Ammon's horn (tissue), 1 donor: Measurements from ENCODE around the gene OR1I1.
"Not testable (repeated sequence)": the region's sequence is repeated elsewhere in the genome, so short reads cannot be mapped to it uniquely, and the experiment has no call there.

Source experiments
- DNase-seq: peaks from one replicate; pipeline ENCODE4 v3.0.0-alpha.2; 2016; ENCODE audit warnings: low spot score

Gene OR1I1, protein sequence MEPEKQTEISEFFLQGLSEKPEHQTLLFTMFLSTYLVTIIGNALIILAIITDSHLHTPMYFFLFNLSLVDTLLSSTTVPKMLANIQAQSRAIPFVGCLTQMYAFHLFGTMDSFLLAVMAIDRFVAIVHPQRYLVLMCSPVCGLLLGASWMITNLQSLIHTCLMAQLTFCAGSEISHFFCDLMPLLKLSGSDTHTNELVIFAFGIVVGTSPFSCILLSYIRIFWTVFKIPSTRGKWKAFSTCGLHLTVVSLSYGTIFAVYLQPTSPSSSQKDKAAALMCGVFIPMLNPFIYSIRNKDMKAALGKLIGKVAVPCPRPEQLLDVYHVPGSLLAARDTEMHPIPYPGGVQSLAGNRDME

GRCh38 chr19:15081911-15082310, at the start of gene OR1I1:
TSS of gene OR1I1 (plus strand) at chr19:15082211. CDS start at chr19:15087066, 4,855 bp downstream.
- DNase-seq, result no peak

GRCh38 chr19:15035795-15036311, 46.2 kb upstream of the OR1I1 start:
- DNase-seq, result no peak

DNA sequence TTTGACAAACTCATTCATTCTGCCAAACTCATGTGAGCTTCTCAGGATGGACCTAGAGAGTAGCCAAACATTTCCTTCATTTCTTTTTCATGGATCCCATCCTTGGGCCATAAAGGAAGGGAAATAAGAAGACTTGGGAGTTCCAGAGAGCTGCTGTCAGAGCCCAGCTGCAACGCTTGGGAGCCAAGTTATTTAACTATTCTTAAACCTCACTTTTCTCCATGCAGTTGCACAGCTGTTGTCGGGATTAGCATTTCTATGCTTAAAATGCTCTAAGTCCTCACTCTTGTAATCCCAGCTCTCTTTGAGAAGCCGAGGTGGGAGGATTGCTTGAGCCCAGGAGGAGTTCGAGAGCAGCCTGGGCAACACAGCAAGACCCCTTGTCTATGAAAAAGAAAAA, 44.4 kb upstream of the OR1I1 start:
- DNase-seq, result no peak

DNA sequence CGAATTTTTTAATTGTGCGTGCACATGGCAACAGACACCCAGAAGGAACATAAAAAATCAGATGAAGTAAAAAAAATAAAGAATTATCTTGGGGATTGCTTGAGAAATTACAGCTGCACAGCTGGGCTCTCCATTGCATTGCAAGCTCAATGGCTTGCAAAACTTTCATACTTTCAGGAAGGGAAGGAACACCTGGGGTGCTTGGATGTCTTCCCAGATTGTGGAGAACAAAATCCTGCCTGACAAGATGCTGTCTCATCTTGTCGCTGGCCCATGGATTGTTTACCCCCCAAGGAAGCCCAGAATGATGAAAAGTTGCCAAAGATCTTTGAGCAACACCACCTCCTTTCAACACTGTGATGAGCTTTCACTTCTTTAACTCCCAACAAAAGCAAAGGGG, 43.7 kb upstream of the OR1I1 start:
- DNase-seq, result no peak

DNA sequence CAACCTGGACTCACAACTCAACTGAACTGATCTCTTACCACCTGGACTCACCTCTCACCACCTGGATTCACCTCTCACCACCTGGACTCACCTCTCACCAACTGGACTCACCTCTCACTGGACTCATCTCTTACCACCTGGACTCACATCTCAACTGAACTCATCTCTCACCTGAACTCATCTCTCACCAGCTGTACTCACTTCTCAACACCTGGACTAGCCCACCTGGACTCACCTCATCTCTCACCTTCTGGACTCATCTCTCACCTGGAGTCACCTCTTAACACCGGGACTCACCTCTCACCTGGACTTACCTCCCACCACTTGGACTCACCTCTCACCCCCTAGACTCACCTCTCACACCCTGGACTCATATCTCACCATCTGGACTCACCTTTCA, 40.0 kb upstream of the OR1I1 start:
- DNase-seq, result no peak

DNA sequence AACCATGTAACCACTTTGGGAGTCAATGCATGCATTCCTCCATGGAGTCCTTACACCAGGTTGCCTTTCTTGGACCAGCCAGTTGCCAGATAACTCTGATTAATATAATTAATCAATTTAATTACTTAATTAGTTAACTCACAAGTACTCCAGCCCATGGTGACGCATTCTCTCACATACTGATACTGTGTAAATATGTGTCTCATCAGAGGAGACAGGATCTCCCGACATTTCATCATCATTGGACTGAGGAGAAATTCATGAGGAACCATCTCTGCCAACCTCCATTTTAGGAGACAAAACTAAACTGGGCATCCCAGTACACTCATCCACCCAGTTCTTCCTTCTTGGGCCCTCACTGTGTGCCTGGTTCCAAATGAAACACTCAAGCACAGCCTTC, 39.2 kb upstream of the OR1I1 start:
- DNase-seq, result no peak

GRCh38 chr19:15045506-15045905, 36.5 kb upstream of the OR1I1 start:
- no peak for DNase-seq

- no peak for DNase-seq
These were observed 34.3 kb upstream of the OR1I1 start for GRCh38 chr19:15047680-15048079.

DNA sequence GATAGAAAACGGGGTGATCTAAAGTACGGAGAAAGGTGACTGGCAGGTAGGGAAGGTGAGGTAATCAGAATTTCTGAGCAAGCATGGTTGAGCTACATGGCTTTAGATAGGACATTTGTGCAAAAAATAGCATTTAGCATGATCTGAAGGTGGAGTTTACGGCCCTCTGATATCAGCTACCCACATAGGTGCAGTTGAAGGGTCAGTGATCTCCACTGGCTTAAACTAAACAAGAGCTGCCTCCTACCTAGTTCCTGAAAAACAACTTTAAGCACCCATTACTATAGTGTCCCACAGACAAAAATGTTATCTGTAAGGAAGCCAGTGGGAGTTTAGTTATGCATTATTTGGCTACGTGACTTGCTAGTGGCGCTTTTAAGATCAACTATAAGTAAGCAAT, 33.9 kb upstream of the OR1I1 start:
- DNase-seq, result no peak

DNA sequence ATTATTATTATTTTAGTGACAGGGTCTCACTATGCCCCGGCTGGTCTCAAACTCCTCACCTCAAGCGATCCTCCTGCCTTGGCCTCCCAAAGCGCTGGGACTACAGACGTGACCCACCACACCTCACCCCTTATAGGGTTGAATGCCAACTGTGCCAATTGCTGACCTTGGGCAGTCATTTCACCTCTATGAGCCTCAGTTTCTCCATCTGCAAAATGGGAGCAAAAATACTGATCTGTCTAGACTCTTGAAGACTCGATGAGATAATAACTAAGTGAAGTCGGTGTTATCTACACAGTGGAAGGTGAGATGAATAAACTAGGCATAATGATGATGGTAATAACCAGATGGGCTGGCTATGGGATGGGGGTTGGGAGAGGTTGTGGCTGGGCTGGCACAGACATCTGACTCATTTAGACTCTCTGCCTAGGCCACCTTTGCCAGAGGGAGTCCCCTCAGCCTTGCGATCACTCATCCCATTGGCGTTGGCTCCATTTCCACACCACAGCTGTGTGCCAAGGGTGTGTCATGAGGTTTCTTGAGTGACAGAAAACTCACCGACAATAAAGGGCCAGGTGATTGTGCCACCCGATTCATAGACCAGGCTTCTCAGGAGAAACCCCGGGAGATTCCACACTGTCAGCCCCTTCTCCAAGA, 33.0 kb upstream of the OR1I1 start, which contains the start of gene CASP14:
TSS of gene CASP14 (plus strand) at position 596 of the 657 bp plus-strand sequence. CDS start 2,772 bp downstream, outside the sequence.
- no peak for DNase-seq

DNA sequence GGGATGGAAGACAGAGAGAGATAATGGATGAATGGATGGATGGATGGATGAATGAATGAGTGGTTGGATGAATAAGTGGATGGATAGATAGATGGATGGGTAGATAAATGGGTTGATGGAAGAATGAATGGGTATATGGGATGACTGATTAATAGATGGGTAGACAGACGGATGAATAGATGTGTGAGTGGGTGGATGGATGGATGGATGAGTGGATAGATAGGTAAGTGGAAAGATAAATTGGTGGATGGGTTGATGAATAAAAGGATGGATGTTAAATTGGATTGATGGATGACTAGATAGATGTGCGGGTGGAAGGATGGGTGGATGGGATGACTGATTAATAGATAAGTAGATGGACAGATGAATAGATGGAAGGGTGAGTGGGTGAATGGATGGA, 31.4 kb upstream of the OR1I1 start:
- no peak for DNase-seq

- no peak for DNase-seq
These were observed 20.0 kb upstream of the OR1I1 start for GRCh38 chr19:15062036-15062435.

GRCh38 chr19:15070386-15070785, 11.6 kb upstream of the OR1I1 start:
- not testable (repeated sequence) for DNase-seq

DNA sequence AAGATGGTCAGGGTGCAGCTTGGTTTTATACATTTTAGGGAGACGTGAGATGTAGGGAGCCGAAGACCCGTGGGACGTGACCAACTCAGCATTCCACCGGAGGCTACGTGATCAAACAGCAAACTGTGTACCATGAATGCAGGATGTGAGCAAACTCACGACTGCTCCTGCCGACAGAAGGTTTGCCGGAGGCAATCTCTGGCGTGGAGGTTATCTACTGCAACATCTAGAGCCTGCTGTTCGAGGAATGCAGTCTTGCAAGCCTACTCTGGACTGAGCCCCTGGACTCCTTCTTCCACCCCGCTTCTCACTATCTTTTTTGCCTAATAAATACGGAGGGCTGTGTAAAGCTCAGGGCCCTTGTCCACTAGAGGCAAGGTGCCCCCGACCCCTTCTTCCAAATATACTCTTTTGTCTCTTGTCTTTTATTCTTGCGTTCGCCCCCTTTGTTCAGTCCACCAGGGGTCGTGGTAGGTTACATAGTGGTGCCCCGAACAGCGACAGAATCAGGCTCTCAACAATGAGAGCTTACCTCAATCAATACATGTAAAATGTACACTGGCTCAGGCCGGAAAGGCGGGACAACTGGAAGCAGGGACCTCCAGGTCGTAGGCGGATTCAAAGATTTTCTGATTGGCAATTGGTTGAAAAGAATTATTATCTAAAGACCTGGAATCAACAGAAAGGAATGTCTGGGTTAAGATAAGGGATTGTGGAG, 8.9 kb upstream of the OR1I1 start:
- no peak for DNase-seq

- no peak for DNase-seq
These were observed 7.6 kb upstream of the OR1I1 start for GRCh38 chr19:15074371-15074770.

DNA sequence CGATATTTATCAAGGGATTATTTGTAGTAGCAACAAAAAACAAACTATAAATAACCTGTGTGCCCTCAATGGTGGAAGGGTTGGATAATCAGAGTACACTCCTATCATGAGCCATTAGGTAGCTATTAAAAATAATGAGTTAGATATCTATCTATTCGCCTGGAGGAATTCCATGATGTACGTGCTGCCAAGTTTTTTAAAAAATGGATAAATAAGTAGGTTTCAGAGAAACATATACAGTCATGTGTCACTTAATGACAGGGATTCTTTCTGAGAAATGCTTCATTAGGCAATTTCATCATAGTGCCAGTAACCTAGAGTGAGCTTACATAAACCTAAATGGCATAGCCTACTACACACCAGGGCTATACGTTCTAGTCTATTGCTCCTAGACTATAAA, 6.2 kb upstream of the OR1I1 start:
- DNase-seq, result no peak

GRCh38 chr19:15080002-15080401, 2.0 kb upstream of the OR1I1 start:
- not testable (repeated sequence) for DNase-seq

DNA sequence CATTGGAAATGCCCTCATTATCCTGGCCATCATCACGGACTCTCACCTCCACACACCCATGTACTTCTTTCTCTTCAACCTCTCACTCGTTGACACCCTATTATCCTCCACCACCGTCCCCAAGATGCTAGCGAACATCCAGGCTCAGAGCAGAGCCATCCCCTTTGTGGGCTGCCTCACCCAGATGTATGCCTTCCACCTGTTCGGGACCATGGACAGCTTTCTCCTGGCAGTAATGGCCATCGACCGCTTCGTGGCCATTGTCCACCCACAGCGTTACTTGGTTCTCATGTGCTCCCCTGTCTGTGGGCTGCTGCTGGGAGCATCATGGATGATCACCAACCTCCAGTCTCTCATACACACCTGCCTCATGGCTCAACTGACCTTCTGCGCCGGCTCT, 5.2 kb downstream of the OR1I1 start:
- no peak for DNase-seq

- peak; percentile 25 for DNase-seq
These were observed 10.1 kb downstream of the OR1I1 start for GRCh38 chr19:15091918-15092753.

DNA sequence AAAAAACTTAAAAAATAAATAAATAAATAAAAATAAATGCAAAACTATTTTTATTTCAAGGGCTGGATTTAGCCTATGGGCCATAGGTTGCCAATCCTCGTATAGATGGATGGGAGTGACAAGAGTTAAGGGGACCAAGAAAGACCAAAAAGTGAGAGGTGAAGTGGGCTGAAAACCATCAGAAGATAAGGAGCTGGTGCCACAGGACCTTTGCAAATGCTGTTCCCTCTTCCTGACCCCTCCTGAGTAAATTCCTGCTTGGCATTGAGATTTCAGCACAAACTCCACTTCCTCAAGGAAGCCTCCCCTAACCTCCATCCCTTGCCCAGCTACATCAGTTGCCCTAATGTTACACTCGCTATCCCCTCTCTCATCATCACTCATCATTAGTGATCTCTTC, 11.0 kb downstream of the OR1I1 start:
- DNase-seq, result no peak

DNA sequence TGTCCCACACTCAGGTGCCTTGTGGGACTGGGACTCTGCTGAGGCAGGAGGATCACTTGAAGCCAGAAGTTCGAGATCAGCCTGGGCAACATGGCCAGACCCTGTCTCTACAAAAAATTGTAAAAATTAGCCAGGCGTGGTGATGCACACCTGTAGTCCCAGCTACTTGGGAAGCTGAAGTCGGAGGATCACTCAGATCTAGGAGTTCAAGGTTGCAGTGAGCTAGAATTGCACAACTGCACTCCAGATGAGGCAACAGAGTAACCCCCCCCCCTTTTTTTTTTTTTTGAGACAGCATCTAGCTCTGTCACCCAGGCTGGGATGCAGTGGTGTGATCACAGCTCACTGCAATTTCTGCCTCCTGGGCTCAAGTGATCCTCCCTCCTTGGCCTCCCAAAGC, 14.2 kb downstream of the OR1I1 start:
- DNase-seq, result no peak

DNA sequence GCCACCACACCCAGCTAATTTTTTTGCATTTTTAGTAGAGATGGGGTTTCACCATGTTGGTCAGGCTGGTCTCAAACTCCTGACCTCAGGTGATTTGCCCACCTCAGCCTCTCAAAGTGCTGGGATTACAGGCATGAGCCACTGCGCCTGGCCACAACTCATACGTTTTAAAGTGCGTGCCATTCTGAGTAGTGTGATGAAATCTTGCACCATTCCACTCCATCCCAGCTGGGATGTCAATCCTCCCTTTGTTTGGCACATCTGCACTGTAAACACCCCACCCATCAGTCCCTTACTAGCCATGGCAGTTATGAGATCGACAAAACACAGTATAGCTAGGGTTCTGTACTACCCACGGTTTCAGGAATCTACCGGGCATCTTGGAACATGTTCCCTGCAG, 16.0 kb downstream of the OR1I1 start:
- not testable (repeated sequence) for DNase-seq
